ENCODE data around the gene SYCN. TPM values are rescaled to one million over a fixed set of nuclear protein-coding genes. Genes with fewer than 3 reads are reported as not detected.
"Not testable (repeated sequence)": the region's sequence is repeated elsewhere in the genome, so short reads cannot be mapped to it uniquely, and the experiment has no call there.

The SYCN gene
- total RNA-seq, 1 experiment from 2014 or later: not detected

DNA sequence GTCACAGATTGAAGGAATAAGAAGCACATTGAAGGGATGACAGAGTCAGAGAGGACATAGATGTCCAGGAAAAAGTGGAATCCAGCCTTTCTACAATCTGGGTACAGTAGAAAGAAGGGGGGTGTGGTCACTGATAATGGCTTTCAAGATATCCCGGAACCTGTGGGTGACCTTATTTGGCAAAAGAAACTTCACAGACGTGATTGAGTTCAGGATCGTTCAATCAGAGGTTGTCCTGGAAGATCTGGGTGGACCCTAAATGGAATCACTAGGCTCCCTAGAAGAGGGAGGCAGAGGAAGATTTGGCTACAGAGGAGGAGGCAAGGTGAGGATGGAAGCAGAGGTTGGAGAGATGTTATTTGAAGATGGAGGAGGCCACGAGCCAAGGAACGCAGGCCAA lies 13.0 kb upstream of the SYCN start:
- TF ChIP-seq, protein P1, sequence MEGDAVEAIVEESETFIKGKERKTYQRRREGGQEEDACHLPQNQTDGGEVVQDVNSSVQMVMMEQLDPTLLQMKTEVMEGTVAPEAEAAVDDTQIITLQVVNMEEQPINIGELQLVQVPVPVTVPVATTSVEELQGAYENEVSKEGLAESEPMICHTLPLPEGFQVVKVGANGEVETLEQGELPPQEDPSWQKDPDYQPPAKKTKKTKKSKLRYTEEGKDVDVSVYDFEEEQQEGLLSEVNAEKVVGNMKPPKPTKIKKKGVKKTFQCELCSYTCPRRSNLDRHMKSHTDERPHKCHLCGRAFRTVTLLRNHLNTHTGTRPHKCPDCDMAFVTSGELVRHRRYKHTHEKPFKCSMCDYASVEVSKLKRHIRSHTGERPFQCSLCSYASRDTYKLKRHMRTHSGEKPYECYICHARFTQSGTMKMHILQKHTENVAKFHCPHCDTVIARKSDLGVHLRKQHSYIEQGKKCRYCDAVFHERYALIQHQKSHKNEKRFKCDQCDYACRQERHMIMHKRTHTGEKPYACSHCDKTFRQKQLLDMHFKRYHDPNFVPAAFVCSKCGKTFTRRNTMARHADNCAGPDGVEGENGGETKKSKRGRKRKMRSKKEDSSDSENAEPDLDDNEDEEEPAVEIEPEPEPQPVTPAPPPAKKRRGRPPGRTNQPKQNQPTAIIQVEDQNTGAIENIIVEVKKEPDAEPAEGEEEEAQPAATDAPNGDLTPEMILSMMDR (IDR thresholded peaks at IDR 0.05; ENCODE audit: unreplicated experiment): no peak
- ChIA-PET CTCF (interaction anchor here (0.6 kb wide), 1 partner anchor 1922 kb away, joined by 4 read pairs; no protein-coding TSS in a partner anchor), POLR2A (no interaction called here)
- Mint-ChIP-seq H3K27ac (ENCODE audit: low read depth, unreplicated experiment) (no peak overlapping the region), H3K4me3 (ENCODE audit: unreplicated experiment) (no peak overlapping the region), H3K27me3 (ENCODE audit: insufficient read depth, unreplicated experiment) (peaks cover 29% of the 10 kb centered on the region), H3K4me1 (ENCODE audit: insufficient read depth, unreplicated experiment) (no peaks in the 10 kb centered on the region), H3K9me3 (ENCODE audit: unreplicated experiment) (no peaks in the 10 kb centered on the region), H3K36me3 (ENCODE audit: insufficient read depth, unreplicated experiment) (no peaks in the 10 kb centered on the region)
- DNase-seq (ENCODE audit: unreplicated experiment): no peak
- intact Hi-C loops (cut with micrococcal nuclease): no loop called here
- BruUV-seq (replicated peaks): no TSS peak

DNA sequence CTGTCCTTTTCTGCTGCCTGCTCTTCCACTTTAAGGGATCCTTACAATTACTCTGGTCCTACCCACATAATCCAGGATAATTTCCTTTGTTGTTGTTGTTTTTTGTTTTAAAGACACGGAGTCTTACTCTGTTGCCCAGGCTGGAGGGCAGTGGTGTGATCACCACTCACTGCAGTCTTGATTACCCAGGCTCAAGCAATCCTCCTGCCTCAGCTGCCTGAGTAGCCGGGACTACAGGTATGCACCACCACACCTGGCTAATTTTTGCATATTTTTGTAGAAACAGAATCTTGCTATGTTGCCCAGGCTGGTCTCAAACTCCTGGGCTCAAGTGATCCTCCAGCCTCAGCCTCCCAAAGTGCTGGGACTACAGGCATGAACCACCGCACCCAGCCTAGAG lies 11.3 kb upstream of the SYCN start:
- BruUV-seq (replicated peaks); POLR2A ChIA-PET: not testable (repeated sequence)
- CTCF ChIA-PET: interaction anchor here (0.6 to 1.6 kb wide), 3 partner anchors 55 to 93 kb away, joined by 3 read pairs; no protein-coding TSS in a partner anchor

DNA sequence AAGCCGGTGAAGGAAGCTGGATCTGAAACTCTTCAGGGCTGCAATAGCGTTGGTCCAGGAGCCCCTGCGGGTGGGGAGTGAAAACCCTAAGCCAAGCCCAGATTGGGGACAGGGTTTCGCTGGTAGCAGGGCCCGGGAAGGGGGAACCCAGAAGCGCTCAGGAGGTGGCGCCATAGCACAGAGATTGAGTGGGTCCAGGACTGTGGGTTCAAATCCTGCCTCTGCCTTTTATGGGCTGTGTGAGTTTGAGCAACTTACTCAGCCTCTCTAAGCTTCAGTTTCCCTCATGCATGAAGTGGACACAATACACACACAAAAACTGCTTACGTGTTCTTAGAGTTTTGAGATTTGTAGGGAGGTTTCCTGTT lies 8.3 kb upstream of the SYCN start:
- H3K4me3 Mint-ChIP-seq (ENCODE audit: unreplicated experiment): no peak overlapping the region
- H3K4me1 Mint-ChIP-seq (ENCODE audit: insufficient read depth, unreplicated experiment): no peaks in the 10 kb centered on the region
- BruUV-seq (replicated peaks): no TSS peak
- no peaks in the 10 kb centered on the region for H3K9me3 Mint-ChIP-seq (ENCODE audit: unreplicated experiment)
- CTCF ChIA-PET: interaction anchor here (0.6 to 0.7 kb wide), 2 partner anchors 116 to 711 kb away, joined by 3 read pairs; no protein-coding TSS in a partner anchor
- peak; percentile 34 for DNase-seq (ENCODE audit: unreplicated experiment)
- H3K36me3 Mint-ChIP-seq (ENCODE audit: insufficient read depth, unreplicated experiment): no peaks in the 10 kb centered on the region
- no peak overlapping the region for H3K27ac Mint-ChIP-seq (ENCODE audit: low read depth, unreplicated experiment)
- TF ChIP-seq, protein P1 (IDR thresholded peaks at IDR 0.05; ENCODE audit: unreplicated experiment): no peak
- intact Hi-C loops (cut with micrococcal nuclease): loop anchor here (1.0 kb wide), 1 partner anchor 116 kb away; no protein-coding TSS in a partner anchor
- H3K27me3 Mint-ChIP-seq (ENCODE audit: insufficient read depth, unreplicated experiment): no peaks in the 10 kb centered on the region
- POLR2A ChIA-PET: no interaction called here

More for the DNA sequence above, 11.3 kb upstream of the SYCN start:
- H3K27me3 Mint-ChIP-seq (ENCODE audit: insufficient read depth, unreplicated experiment): peaks cover 12% of the 10 kb centered on the region
- H3K4me3 Mint-ChIP-seq (ENCODE audit: unreplicated experiment); H3K9me3 Mint-ChIP-seq (ENCODE audit: unreplicated experiment); H3K36me3 Mint-ChIP-seq (ENCODE audit: insufficient read depth, unreplicated experiment); intact Hi-C loops (cut with micrococcal nuclease); DNase-seq (ENCODE audit: unreplicated experiment); H3K27ac Mint-ChIP-seq (ENCODE audit: low read depth, unreplicated experiment); H3K4me1 Mint-ChIP-seq (ENCODE audit: insufficient read depth, unreplicated experiment): not testable (repeated sequence)

DNA sequence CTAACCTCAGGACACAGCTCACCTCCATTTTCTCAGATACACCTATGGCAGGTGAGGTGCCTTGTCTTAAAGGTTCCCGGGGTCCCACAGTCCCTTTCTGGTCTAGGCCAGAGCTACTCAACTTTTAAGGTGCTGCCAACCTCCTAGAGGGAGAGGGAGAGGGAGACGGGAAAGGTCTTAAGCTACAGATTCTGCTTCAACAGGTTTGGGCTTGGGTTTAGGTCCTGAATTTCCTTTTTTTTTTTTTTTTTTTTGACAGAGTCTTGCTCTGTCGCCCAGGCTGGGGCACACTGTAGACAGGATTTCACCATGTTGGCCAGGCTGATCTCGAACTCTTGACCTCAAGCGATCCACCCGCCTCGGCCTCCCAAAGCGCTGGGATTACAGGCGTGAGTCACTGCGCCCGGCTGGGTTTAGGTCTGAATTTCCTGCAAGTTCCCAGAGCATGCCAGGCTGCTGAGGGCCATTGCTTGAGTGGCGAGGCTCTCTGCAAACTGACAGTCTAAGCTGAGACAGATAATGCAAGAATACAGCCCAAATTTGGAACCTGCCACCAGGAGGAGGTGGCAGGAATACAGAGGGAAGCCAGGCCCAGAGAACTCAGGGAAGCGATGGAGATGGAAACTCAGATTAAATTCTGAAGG lies 7.8 kb upstream of the SYCN start:
- ChIA-PET POLR2A (no interaction called here), CTCF (interaction anchor here (0.6 to 0.7 kb wide), 3 partner anchors 116 to 710 kb away, joined by 3 read pairs; no protein-coding TSS in a partner anchor)
- intact Hi-C loops (cut with micrococcal nuclease): loop anchor here (1.0 kb wide), 1 partner anchor 116 kb away; no protein-coding TSS in a partner anchor
- Mint-ChIP-seq H3K4me1 (ENCODE audit: insufficient read depth, unreplicated experiment) (no peaks in the 10 kb centered on the region), H3K36me3 (ENCODE audit: insufficient read depth, unreplicated experiment) (no peaks in the 10 kb centered on the region), H3K4me3 (ENCODE audit: unreplicated experiment) (no peak overlapping the region), H3K9me3 (ENCODE audit: unreplicated experiment) (no peaks in the 10 kb centered on the region), H3K27me3 (ENCODE audit: insufficient read depth, unreplicated experiment) (no peaks in the 10 kb centered on the region), H3K27ac (ENCODE audit: low read depth, unreplicated experiment) (no peak overlapping the region)
- peak; percentile 15 for DNase-seq (ENCODE audit: unreplicated experiment)
- no TSS peak for BruUV-seq (replicated peaks)
- TF ChIP-seq, protein P1 (IDR thresholded peaks at IDR 0.05; ENCODE audit: unreplicated experiment): no peak

Measured in MCF 10A (cell line).